Kidney epithelial cell (primary cell): ENCODE data around the gene GRID1. TPM values are rescaled to one million over a fixed set of nuclear protein-coding genes. Genes with fewer than 3 reads are reported as not detected.

Experiments used
- DNase-seq: peaks from one replicate; pipeline ENCODE4 v3.0.0-alpha.2; 2010; ENCODE audit warnings: low read depth
- H3K27me3 ChIP-seq: 2 replicates; pipeline ENCODE4 v1.6.0; 2011; ENCODE audit warnings: low read length; ENCODE audit not compliant: control insufficient read depth, insufficient read depth
- H3K36me3 ChIP-seq: 2 replicates; pipeline ENCODE4 v1.5.1; 2011; ENCODE audit warnings: low read length; ENCODE audit not compliant: control insufficient read depth, insufficient read depth
- H3K4me3 ChIP-seq: 2 replicates; pipeline ENCODE4 v1.5.1; 2011; ENCODE audit warnings: low read depth, mild to moderate bottlenecking, control low read depth, low read length
- total RNA-seq: library from RNA; depleted of rRNA; stranded (reverse); fragments of >200 nt; gene quantifications from 2 replicates; pipeline ENCODE4 v1.2.3, GENCODE V29; 2015
- TF ChIP-seq, protein P1 (sequence below): IDR thresholded peaks from 2 replicates; pipeline ENCODE4 v1.5.1; 2011; ENCODE audit warnings: mild to moderate bottlenecking, moderate library complexity, low read length, control low read depth, inconsistent platforms; ENCODE audit not compliant: insufficient read depth, poor library complexity, severe bottlenecking

Gene GRID1
- total RNA-seq, 1 donor from 2014 or later, result 0.33 TPM

GRCh38 chr10:86393862-86394455, 27.4 kb upstream of the GRID1 start:
- no peak for DNase-seq
- TF ChIP-seq, protein P1, sequence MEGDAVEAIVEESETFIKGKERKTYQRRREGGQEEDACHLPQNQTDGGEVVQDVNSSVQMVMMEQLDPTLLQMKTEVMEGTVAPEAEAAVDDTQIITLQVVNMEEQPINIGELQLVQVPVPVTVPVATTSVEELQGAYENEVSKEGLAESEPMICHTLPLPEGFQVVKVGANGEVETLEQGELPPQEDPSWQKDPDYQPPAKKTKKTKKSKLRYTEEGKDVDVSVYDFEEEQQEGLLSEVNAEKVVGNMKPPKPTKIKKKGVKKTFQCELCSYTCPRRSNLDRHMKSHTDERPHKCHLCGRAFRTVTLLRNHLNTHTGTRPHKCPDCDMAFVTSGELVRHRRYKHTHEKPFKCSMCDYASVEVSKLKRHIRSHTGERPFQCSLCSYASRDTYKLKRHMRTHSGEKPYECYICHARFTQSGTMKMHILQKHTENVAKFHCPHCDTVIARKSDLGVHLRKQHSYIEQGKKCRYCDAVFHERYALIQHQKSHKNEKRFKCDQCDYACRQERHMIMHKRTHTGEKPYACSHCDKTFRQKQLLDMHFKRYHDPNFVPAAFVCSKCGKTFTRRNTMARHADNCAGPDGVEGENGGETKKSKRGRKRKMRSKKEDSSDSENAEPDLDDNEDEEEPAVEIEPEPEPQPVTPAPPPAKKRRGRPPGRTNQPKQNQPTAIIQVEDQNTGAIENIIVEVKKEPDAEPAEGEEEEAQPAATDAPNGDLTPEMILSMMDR, result no peak
- Histone ChIP-seq H3K36me3 (no peaks in the 10 kb centered on the region), H3K27me3 (peaks cover 13% of the 10 kb centered on the region), H3K4me3 (no peak overlapping the region)

DNA sequence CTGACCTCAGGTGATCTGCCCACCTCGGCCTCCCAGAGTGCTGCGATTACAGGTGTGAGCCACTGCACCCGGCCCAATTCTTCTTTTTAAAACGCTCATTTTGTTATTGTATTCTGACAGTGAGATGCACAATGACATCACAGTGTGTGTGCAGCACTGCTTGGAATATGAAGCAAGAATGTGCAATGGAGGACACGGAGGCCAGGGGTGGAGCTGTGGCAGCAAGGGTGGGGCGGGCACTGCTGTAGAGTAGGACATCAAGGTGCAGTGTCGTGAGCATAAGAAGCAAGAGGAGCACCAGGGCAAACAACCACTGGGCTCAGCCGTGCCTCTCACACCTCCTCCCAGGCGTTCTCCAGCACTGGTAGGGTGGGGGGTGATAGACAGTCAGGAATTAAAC, 26.8 kb upstream of the GRID1 start:
- DNase-seq, result no peak
- H3K27me3 ChIP-seq, result peaks cover 14% of the 10 kb centered on the region
- TF ChIP-seq, protein P1, result no peak

GRCh38 chr10:86392723-86393094, 26.1 kb upstream of the GRID1 start:
- DNase-seq, result no peak
- TF ChIP-seq, protein P1, result no peak
- no peaks in the 10 kb centered on the region for H3K36me3 ChIP-seq
- H3K4me3 ChIP-seq, result no peak overlapping the region
- peaks cover 19% of the 10 kb centered on the region for H3K27me3 ChIP-seq

More for the DNA sequence above, 26.8 kb upstream of the GRID1 start:
- no peaks in the 10 kb centered on the region for H3K36me3 ChIP-seq
- H3K4me3 ChIP-seq, result no peak overlapping the region

GRCh38 chr10:86391986-86392722, 25.6 kb upstream of the GRID1 start:
- TF ChIP-seq, protein P1, result no peak
- Histone ChIP-seq H3K4me3 (no peak overlapping the region), H3K27me3 (peaks cover 23% of the 10 kb centered on the region), H3K36me3 (no peaks in the 10 kb centered on the region)
- DNase-seq, result no peak

DNA sequence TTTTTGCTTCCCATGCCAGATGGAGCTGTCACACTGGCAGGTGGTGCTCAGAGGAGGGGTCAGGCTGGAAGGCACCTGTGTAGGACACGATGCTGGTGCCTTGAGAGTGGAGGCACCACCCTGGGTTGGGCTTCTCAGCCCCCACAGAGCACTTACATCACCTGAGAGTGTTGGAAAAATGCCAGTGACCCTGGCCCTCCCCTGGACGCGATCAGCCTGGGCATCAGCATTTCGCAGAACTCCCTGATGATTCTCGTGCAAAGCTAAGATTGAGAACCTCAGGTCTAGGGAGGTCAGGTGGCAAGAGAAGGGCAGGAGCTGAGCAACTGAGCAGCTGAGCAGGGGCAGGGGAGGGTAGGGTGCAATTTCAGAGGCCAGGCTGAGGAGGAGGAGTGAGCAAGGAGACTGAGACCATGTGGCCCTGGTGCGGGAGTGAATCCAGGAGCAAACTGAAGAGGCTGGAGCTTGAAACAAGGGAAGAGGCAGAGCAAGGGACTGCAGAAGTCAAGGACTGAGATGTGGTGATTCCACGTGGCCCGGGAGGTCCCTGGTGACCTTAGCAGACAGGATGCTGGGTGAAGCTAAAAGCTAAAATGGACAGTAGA, 24.7 kb upstream of the GRID1 start:
- Histone ChIP-seq H3K27me3 (peaks cover 24% of the 10 kb centered on the region), H3K36me3 (no peaks in the 10 kb centered on the region), H3K4me3 (no peak overlapping the region)
- TF ChIP-seq, protein P1, result no peak
- no peak for DNase-seq
